MM.1S (cell line): ENCODE data around the gene DHFR.

ENCODE experiments used
- EZH2 ChIP-seq: fragments of 300-600 bp; sonication (generic); optimal IDR thresholded peaks from 2 replicates; pipeline ENCODE3; 2017; ENCODE audit warnings: low read depth, mild to moderate bottlenecking, antibody characterized with exemption, low read length, mixed read lengths
- EZH2phosphoT487 ChIP-seq: fragments of 300-600 bp; sonication (generic); IDR thresholded peaks from 2 replicates; pipeline ENCODE4 v1.6.1; 2018; ENCODE audit warnings: antibody characterized with exemption, low read length
- TF ChIP-seq, protein P1 (sequence below): fragments of 300-600 bp; sonication (generic); IDR thresholded peaks from 2 replicates; pipeline ENCODE4 v1.5.1; 2016; ENCODE audit warnings: antibody characterized with exemption, low read length, mixed read lengths

DNA sequence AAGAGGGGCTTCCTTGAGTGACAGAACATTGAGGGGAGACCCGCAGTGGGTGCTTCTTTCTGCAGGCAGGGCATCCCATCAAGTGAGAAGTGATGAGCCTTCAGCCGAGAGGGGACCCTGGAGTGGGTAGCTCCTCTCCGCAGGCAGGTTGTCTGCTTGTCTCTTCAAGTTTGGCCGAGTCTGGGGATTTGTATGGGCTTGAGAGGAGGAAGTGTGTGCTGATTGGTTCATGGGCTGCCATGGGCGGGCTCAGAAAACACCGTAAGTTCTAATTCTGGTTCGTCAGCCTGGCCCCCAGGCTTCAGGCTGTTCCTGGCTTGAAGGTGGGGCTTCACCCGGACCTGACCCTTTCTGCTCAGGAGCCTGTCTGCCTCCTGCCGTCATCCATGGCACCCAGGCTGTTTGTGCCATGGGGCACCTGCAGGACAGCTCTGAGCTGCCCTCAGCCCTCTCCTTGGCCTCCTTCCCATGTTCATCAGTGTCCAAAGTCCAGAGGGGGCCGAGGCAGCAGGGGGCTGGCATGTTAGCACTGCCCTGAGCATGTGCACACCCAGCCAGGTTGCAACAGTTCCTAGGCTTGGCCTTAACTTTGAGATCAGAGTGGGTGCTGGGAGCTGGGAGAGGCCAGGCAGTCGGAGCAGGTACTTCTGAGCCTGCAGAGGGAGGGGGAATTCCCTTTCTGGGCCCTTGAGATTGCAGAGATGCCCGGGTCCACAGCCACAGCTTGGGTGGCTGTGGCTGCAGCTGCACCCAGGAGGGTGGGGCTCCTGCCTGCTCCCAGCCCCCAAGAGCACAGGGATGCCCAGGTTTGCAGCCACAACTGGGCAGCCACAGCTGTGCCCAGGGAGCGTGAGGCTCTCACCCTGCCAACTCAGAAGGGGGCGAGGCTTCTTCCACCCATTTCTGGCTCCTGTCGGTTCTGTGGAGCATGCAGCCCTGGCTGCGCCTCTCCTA, 13.5 kb upstream of the DHFR start:
- TF ChIP-seq, protein P1, sequence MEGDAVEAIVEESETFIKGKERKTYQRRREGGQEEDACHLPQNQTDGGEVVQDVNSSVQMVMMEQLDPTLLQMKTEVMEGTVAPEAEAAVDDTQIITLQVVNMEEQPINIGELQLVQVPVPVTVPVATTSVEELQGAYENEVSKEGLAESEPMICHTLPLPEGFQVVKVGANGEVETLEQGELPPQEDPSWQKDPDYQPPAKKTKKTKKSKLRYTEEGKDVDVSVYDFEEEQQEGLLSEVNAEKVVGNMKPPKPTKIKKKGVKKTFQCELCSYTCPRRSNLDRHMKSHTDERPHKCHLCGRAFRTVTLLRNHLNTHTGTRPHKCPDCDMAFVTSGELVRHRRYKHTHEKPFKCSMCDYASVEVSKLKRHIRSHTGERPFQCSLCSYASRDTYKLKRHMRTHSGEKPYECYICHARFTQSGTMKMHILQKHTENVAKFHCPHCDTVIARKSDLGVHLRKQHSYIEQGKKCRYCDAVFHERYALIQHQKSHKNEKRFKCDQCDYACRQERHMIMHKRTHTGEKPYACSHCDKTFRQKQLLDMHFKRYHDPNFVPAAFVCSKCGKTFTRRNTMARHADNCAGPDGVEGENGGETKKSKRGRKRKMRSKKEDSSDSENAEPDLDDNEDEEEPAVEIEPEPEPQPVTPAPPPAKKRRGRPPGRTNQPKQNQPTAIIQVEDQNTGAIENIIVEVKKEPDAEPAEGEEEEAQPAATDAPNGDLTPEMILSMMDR: no peak
- TF ChIP-seq EZH2 (no peak), EZH2phosphoT487 (no peak)
